GM21381 (cell line): ENCODE data around the gene PPARG.
"Not testable (repeated sequence)": the region's sequence is repeated elsewhere in the genome, so short reads cannot be mapped to it uniquely, and the experiment has no call there.

Source experiments
- ATAC-seq: cut with Tn5 transposase; IDR thresholded peaks from one replicate; pipeline ENCODE4 v1.9.1; 2021; ENCODE audit warnings: mild to moderate bottlenecking, moderate library complexity; ENCODE audit not compliant: unreplicated experiment

PPARG gene

GRCh38 chr3:12437861-12438260, 149.0 kb downstream of the PPARG start:
- ATAC-seq: no peak

- no peak for ATAC-seq
Observed at GRCh38 chr3:12438318-12438717, 149.4 kb downstream of the PPARG start.

- ATAC-seq: no peak
Observed at GRCh38 chr3:12439161-12439940, 150.5 kb downstream of the PPARG start.

GRCh38 chr3:12440927-12441714, 152.3 kb downstream of the PPARG start:
- ATAC-seq: no peak

GRCh38 chr3:12442654-12443501, 154.0 kb downstream of the PPARG start:
- ATAC-seq: no peak

GRCh38 chr3:12443781-12444522, 155.1 kb downstream of the PPARG start:
- ATAC-seq: no peak

GRCh38 chr3:12444582-12445471, 156.0 kb downstream of the PPARG start:
- no peak for ATAC-seq

- ATAC-seq: no peak
Observed at GRCh38 chr3:12445523-12446240, 156.8 kb downstream of the PPARG start.

GRCh38 chr3:12446298-12446697, 157.4 kb downstream of the PPARG start:
- no peak for ATAC-seq

GRCh38 chr3:12447075-12447474, 158.2 kb downstream of the PPARG start:
- ATAC-seq: no peak

- ATAC-seq: not testable (repeated sequence)
Observed at GRCh38 chr3:12448404-12449202, 159.7 kb downstream of the PPARG start.

- ATAC-seq: no peak
Observed at GRCh38 chr3:12449889-12450682, 161.2 kb downstream of the PPARG start.

- no peak for ATAC-seq
Observed at GRCh38 chr3:12451481-12451880, 162.6 kb downstream of the PPARG start.

- ATAC-seq: no peak
Observed at GRCh38 chr3:12451960-12452359, 163.1 kb downstream of the PPARG start.

- ATAC-seq: no peak
Observed at GRCh38 chr3:12452361-12453330, 163.8 kb downstream of the PPARG start.
